Measurements from ENCODE around the gene ATG14. TPM values are rescaled to one million over a fixed set of nuclear protein-coding genes. Genes with fewer than 3 reads are reported as not detected.

The ATG14 gene
- total RNA-seq, 2 experiments from 2014 or later = 5.9 to 6.0 TPM

- Mint-ChIP-seq H3K9me3 (no peaks in the 10 kb centered on the region), H3K27me3 (no peaks in the 10 kb centered on the region), H3K36me3 (peaks cover 15% of the 10 kb centered on the region), H3K4me1 (peaks cover 74% of the 10 kb centered on the region), H3K4me3 (no peak overlapping the region), H3K27ac (no peak overlapping the region)
- DNase-seq = no peak
Observed at GRCh38 chr14:55336162-55336561, 75.5 kb downstream of the ATG14 start.

- no peak for DNase-seq
- Mint-ChIP-seq H3K4me1 (peaks cover 75% of the 10 kb centered on the region), H3K4me3 (peak overlapping the region; percentile 8), H3K27ac (peak overlapping the region; percentile 82), H3K36me3 (peaks cover 17% of the 10 kb centered on the region), H3K9me3 (no peaks in the 10 kb centered on the region), H3K27me3 (no peaks in the 10 kb centered on the region)
Observed at GRCh38 chr14:55333711-55334485, 77.7 kb downstream of the ATG14 start.

- H3K4me1 Mint-ChIP-seq = peaks cover 71% of the 10 kb centered on the region
- H3K36me3 Mint-ChIP-seq = peaks cover 19% of the 10 kb centered on the region
- H3K9me3 Mint-ChIP-seq = peaks cover 1% of the 10 kb centered on the region
- peak overlapping the region; percentile 51 for H3K4me3 Mint-ChIP-seq
- H3K27me3 Mint-ChIP-seq = no peaks in the 10 kb centered on the region
- peak overlapping the region; percentile 66 for H3K27ac Mint-ChIP-seq
- peak; percentile 17 for DNase-seq
Observed at GRCh38 chr14:55332654-55333570, 78.7 kb downstream of the ATG14 start.

- Mint-ChIP-seq H3K36me3 (peaks cover 24% of the 10 kb centered on the region), H3K4me1 (peaks cover 66% of the 10 kb centered on the region), H3K9me3 (peaks cover 4% of the 10 kb centered on the region), H3K27ac (peak overlapping the region; percentile 85), H3K27me3 (no peaks in the 10 kb centered on the region), H3K4me3 (no peak overlapping the region)
- peak; percentile 16 for DNase-seq
Observed at GRCh38 chr14:55329999-55330710, 81.5 kb downstream of the ATG14 start.

- Mint-ChIP-seq H3K4me3 (no peak overlapping the region), H3K9me3 (peaks cover 4% of the 10 kb centered on the region), H3K27ac (no peak overlapping the region), H3K36me3 (peaks cover 13% of the 10 kb centered on the region), H3K4me1 (peaks cover 48% of the 10 kb centered on the region), H3K27me3 (no peaks in the 10 kb centered on the region)
- DNase-seq = no peak
Observed at GRCh38 chr14:55328317-55328716, 83.3 kb downstream of the ATG14 start.

- DNase-seq = no peak
- Mint-ChIP-seq H3K27me3 (no peaks in the 10 kb centered on the region), H3K4me1 (peaks cover 36% of the 10 kb centered on the region), H3K27ac (no peak overlapping the region), H3K4me3 (no peak overlapping the region), H3K9me3 (peaks cover 4% of the 10 kb centered on the region), H3K36me3 (peaks cover 13% of the 10 kb centered on the region)
Observed at GRCh38 chr14:55327179-55327578, 84.5 kb downstream of the ATG14 start.

- no peak for DNase-seq
- Mint-ChIP-seq H3K4me1 (peaks cover 20% of the 10 kb centered on the region), H3K9me3 (peaks cover 4% of the 10 kb centered on the region), H3K27ac (no peak overlapping the region), H3K4me3 (no peak overlapping the region), H3K27me3 (no peaks in the 10 kb centered on the region), H3K36me3 (peaks cover 11% of the 10 kb centered on the region)
Observed at GRCh38 chr14:55324812-55325211, 86.8 kb downstream of the ATG14 start.

- no peaks in the 10 kb centered on the region for H3K27me3 Mint-ChIP-seq
- H3K4me1 Mint-ChIP-seq = peaks cover 13% of the 10 kb centered on the region
- H3K9me3 Mint-ChIP-seq = peaks cover 4% of the 10 kb centered on the region
- no peak overlapping the region for H3K4me3 Mint-ChIP-seq
- H3K27ac Mint-ChIP-seq = no peak overlapping the region
- H3K36me3 Mint-ChIP-seq = peaks cover 10% of the 10 kb centered on the region
- no peak for DNase-seq
Observed at GRCh38 chr14:55323910-55324309, 87.7 kb downstream of the ATG14 start.

GRCh38 chr14:55318694-55319093 lies 92.9 kb downstream of the ATG14 start:
- H3K27me3 Mint-ChIP-seq = no peaks in the 10 kb centered on the region
- peaks cover 3% of the 10 kb centered on the region for H3K4me1 Mint-ChIP-seq

GRCh38 chr14:55317542-55318306 lies 93.9 kb downstream of the ATG14 start:
- no peak for DNase-seq
- H3K27ac Mint-ChIP-seq = no peak overlapping the region
- peaks cover 33% of the 10 kb centered on the region for H3K36me3 Mint-ChIP-seq
- H3K4me1 Mint-ChIP-seq = peaks cover 11% of the 10 kb centered on the region
- H3K9me3 Mint-ChIP-seq = peaks cover 21% of the 10 kb centered on the region
- H3K4me3 Mint-ChIP-seq = no peak overlapping the region
- H3K27me3 Mint-ChIP-seq = no peaks in the 10 kb centered on the region

More at GRCh38 chr14:55318694-55319093, 92.9 kb downstream of the ATG14 start:
- Mint-ChIP-seq H3K4me3 (no peak overlapping the region), H3K36me3 (peaks cover 23% of the 10 kb centered on the region), H3K27ac (no peak overlapping the region), H3K9me3 (peaks cover 12% of the 10 kb centered on the region)
- DNase-seq = no peak

- Mint-ChIP-seq H3K9me3 (peaks cover 25% of the 10 kb centered on the region), H3K27me3 (no peaks in the 10 kb centered on the region), H3K4me1 (peaks cover 11% of the 10 kb centered on the region), H3K27ac (no peak overlapping the region), H3K36me3 (peaks cover 42% of the 10 kb centered on the region), H3K4me3 (no peak overlapping the region)
- DNase-seq = no peak
Observed at GRCh38 chr14:55316564-55316963, 95.1 kb downstream of the ATG14 start.
